GM10266 (cell line): Measurements from ENCODE around the gene RPTOR.
"Not testable (repeated sequence)": the region's sequence is repeated elsewhere in the genome, so short reads cannot be mapped to it uniquely, and the experiment has no call there.

Experiments used
- DNase-seq: peaks from one replicate; pipeline ENCODE4 v3.0.0; 2012; ENCODE audit errors: extremely low spot score
- TF ChIP-seq, protein P1 (sequence below): IDR thresholded peaks from 2 replicates; pipeline ENCODE4 v1.5.1; 2012; ENCODE audit warnings: mild to moderate bottlenecking, low read depth; ENCODE audit not compliant: control insufficient read depth, insufficient read depth; ENCODE audit errors: missing control alignments

Gene RPTOR

DNA sequence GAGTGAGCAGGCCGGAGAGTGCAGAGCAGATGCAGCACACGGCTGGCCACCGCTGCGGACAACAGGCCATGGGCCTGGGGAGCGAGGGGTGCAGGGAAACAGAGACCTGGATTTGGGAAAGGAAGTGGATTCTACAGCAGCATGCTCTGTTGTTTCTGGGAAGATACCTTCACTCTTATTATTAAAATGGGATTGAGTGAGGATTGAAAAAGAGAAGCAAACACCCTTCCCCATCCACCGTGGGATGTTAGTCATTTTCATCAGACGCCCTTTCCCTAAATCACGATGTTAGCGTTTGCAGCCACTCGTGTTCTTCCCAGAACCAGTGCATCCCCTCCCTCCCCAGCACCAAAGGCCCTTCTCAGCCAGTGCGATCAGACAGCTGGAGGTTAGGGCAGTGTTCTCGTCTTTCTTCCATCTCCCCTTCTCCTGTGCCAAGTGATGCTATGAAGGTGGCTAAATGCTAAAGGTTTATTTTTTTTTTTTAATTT is 250.5 kb downstream of the RPTOR start:
- TF ChIP-seq, protein P1, sequence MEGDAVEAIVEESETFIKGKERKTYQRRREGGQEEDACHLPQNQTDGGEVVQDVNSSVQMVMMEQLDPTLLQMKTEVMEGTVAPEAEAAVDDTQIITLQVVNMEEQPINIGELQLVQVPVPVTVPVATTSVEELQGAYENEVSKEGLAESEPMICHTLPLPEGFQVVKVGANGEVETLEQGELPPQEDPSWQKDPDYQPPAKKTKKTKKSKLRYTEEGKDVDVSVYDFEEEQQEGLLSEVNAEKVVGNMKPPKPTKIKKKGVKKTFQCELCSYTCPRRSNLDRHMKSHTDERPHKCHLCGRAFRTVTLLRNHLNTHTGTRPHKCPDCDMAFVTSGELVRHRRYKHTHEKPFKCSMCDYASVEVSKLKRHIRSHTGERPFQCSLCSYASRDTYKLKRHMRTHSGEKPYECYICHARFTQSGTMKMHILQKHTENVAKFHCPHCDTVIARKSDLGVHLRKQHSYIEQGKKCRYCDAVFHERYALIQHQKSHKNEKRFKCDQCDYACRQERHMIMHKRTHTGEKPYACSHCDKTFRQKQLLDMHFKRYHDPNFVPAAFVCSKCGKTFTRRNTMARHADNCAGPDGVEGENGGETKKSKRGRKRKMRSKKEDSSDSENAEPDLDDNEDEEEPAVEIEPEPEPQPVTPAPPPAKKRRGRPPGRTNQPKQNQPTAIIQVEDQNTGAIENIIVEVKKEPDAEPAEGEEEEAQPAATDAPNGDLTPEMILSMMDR: no peak
- DNase-seq: no peak

DNA sequence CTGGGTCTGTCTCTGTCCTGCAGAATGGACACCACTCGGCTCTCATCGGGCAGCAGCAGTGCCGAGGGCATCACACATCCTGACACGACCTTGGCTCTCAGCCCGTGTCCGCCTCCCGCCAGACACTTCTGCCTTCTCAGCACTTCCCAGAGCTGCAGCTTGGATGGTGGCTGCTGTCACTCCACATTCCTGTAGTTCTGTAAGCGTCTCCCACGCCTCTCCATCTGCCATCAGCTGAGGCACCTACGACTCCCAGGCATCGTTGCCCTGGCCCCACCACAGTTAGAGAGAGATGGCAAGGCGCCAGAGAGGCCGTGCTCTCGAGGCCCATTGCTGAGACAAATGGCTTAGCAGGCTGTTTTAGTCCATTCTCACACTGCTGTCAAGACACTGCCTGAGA is 251.1 kb downstream of the RPTOR start:
- TF ChIP-seq, protein P1: no peak
- DNase-seq: no peak

DNA sequence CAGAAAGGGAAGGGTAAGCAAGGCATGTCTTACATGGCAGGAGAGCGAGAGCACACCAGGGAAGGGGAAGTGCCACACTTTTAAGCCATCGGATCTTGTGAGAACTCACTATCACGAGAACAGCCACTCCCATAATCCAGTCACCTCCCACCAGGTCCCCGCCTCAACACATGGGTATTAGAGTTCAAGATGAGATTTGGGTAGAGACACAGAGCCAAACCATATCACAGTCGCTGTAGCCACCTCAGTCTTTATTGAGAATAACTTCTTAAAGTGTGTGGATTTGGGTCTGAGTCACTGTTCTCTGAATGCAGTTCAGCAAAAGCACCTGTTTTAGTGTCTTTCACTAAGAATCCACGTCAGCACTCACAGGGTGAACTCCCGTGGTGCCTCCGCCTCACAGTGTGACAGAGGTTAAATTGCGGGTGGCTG is 251.8 kb downstream of the RPTOR start:
- no peak for DNase-seq
- TF ChIP-seq, protein P1: no peak

DNA sequence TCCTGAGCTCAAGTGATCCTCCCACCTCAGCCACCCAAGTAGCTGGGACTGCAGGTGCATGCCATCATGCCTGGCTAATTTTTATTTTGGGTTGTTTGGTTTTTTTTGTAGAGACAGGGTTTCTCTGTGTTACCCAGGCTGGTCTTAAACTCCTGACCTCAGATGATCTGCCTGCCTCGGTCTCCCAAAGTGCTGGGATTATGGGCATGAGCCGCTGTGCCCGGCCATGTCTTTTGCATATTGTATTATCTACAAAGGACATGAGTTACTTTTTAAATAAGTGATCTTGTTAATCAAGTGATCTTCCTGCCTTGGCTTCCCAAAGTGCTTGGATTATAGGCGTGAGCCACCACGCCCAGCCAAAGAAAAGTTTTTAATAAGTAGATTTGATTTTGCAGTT is 252.6 kb downstream of the RPTOR start:
- DNase-seq: not testable (repeated sequence)

DNA sequence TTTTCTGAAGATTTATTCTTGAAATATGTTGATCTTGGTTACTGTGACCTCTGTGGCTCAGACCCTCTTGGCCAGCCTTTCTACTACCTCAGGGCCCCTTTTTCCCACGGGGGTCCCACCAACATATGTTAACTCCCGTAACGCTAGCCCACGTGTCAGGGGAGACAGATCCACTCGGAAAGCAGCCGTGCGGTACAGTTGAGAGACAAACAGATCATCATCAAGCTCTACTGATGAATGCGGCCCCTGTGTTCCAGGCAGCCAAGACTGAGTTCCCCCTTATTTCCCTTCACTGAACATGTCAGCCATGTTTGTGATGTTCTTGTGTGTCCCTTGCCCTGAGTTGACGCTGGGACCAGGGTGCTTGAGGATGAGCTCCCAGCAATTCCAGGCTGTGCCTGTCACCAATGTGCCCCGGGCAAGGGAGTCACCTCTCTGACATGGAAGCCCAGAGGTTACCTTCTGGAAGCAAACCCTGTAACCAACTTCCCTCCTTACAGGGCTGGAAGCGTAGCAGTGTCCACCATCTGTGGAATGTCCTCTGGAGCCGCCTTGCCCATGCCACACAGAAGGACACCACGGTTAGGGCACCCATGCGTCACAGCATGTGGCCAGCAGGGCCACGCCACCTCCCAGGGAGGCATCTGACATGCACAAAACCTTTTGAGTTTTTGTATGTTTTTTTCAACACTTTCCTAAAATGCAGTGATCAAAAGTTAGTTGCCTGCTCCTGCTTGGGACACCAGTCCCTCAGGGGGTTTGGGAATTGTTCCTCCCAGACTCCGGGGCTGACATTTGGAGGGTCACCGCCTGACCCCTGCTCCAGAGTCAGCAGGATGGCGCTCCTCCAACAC is 253.3 kb downstream of the RPTOR start:
- TF ChIP-seq, protein P1: no peak

DNA sequence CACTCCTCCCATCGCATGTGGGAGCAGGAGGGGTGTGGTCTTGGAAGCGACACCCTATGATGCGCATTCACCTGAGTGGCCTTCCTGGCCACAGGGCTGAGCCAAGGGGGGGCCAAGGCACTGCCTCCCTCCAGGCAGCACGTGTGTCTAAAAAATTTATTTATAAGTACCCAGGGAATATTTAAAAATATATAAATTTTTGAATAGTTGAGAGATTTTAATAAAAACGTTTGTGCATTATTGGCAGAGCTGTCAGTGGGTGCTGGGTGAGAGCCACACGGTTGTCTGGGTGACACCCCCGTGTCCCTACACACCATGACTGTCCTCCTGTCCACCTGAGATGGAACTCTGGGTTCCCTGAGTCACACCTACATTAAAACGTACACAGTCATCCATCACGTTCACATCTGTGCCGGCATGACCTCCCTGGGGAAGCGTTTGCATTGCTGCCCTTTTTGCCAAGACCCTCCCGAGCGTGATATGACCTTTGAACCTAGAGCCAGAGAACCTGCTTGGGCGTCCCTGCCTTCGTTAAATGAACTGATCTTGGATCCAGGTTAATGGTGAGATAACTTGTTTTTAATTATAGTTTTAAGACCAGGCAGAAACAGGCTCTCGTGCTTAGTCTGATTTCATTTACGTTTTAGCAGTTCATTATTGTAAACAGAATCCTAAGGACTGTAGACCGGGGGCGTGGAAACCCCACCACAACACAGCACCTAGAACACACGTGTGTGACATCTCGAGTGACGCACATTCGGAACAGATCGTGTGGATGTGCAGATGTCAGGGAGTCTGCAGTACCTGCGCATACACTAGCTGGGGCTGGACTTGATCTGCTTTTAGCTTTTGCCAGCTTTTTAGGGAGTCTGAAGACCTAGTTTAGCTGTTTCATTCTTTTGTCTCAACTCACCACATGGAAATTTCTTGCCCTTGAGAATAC is 254.2 kb downstream of the RPTOR start:
- TF ChIP-seq, protein P1: no peak
- DNase-seq: no peak

More for the DNA sequence above, 253.3 kb downstream of the RPTOR start:
- DNase-seq: no peak
